ENCODE data around the gene ABCB10.

DNA sequence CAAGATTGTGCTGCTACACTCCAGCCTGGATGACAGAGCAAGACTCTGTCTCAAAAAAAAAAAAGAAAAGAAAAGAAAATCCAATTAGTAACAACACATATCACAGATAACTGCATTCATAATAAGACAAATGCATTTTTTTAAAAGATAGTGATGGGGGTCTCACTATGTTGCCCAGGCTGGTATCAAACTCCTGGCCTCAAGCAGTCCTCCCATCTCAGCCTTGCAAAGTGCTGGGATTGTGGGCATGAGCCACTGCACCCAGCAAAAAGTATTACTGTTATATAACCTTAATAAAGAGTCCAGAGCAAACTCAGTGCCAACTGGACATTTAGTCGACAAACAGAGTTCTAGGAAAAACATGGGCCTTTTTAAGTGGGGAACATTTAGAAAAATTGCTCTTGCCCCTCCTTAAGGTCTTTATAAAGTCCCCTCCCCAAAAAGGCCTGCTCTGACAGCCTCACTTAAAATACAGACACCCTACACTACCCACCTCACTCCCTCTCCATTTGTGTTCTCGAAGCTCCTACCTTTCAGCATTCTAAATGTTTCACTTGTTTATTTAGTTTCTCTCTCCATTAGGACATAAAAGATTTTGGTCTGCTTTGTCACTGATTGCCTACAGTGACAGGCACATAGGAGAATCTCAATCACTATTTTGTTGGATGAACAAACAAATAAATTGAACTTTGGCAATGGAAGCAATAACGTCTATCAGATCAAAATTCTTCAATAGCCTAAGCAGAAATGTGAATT lies 7.5 kb downstream of the ABCB10 start:
- TF ChIP-seq POLR2AphosphoS5 (IDR thresholded peaks at IDR 0.05) (no peak), POLR2A (IDR thresholded peaks at IDR 0.05) (no peak)
- TF ChIP-seq, protein P1, sequence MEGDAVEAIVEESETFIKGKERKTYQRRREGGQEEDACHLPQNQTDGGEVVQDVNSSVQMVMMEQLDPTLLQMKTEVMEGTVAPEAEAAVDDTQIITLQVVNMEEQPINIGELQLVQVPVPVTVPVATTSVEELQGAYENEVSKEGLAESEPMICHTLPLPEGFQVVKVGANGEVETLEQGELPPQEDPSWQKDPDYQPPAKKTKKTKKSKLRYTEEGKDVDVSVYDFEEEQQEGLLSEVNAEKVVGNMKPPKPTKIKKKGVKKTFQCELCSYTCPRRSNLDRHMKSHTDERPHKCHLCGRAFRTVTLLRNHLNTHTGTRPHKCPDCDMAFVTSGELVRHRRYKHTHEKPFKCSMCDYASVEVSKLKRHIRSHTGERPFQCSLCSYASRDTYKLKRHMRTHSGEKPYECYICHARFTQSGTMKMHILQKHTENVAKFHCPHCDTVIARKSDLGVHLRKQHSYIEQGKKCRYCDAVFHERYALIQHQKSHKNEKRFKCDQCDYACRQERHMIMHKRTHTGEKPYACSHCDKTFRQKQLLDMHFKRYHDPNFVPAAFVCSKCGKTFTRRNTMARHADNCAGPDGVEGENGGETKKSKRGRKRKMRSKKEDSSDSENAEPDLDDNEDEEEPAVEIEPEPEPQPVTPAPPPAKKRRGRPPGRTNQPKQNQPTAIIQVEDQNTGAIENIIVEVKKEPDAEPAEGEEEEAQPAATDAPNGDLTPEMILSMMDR (IDR thresholded peaks at IDR 0.05), result no peak

Data from prostate gland (tissue), 2 donors.